ENCODE results near the gene HOXB2. TPM values are rescaled to one million over a fixed set of nuclear protein-coding genes. Genes with fewer than 3 reads are reported as not detected.
A peak's percentile ranks its signal among the peaks of the same experiment; 100 is the strongest.

The HOXB2 gene
- total RNA-seq, 1 donor, result 9.0 TPM

GRCh38 chr17:48575066-48575582 lies 30.2 kb upstream of the HOXB2 start:
- peak overlapping the region; percentile 59 for H3K4me3 ChIP-seq (ENCODE audit: low read depth, low read length)
- TF ChIP-seq, protein P1, sequence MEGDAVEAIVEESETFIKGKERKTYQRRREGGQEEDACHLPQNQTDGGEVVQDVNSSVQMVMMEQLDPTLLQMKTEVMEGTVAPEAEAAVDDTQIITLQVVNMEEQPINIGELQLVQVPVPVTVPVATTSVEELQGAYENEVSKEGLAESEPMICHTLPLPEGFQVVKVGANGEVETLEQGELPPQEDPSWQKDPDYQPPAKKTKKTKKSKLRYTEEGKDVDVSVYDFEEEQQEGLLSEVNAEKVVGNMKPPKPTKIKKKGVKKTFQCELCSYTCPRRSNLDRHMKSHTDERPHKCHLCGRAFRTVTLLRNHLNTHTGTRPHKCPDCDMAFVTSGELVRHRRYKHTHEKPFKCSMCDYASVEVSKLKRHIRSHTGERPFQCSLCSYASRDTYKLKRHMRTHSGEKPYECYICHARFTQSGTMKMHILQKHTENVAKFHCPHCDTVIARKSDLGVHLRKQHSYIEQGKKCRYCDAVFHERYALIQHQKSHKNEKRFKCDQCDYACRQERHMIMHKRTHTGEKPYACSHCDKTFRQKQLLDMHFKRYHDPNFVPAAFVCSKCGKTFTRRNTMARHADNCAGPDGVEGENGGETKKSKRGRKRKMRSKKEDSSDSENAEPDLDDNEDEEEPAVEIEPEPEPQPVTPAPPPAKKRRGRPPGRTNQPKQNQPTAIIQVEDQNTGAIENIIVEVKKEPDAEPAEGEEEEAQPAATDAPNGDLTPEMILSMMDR (IDR thresholded peaks at IDR 0.05; ENCODE audit: insufficient read depth, low read length), result no peak
- DNase-seq (ENCODE audit: low read depth), result peak; percentile 74

GRCh38 chr17:48574505-48575065 lies 29.7 kb upstream of the HOXB2 start:
- TF ChIP-seq, protein P1 (IDR thresholded peaks at IDR 0.05; ENCODE audit: insufficient read depth, low read length), result no peak
- no peak for DNase-seq (ENCODE audit: low read depth)
- H3K4me3 ChIP-seq (ENCODE audit: low read depth, low read length), result peak overlapping the region; percentile 59

DNA sequence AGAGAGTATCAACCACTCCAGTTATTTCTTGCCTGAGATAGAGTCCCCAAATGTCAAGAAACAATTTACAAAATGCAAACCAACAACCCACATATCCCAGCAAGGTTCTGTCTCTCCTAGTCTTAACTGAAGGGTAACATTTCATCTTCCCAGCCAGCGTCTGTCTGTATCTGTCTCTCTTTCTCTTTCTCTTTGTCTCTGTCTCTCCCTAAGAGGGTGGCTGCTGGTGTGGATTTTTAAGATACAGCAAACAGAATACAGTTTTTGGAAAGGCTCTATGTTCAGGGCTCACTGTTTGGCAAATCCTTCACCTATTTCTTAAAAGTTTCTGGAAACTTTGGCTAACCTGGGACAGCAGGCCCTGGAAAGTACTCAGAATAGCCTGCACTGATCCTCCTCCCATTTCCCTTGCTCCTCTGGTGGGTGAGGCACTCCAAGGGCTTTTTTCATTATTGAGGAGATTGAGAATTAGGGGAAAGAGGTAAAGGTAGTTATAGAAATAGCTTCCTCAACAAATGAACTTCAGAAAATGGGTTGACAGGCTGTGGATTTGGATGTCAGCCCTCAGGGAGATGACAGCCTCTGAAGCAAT lies 27.0 kb upstream of the HOXB2 start:
- TF ChIP-seq, protein P1 (IDR thresholded peaks at IDR 0.05; ENCODE audit: insufficient read depth, low read length), result no peak
- DNase-seq (ENCODE audit: low read depth), result peak; percentile 55
- peak overlapping the region; percentile 59 for H3K4me3 ChIP-seq (ENCODE audit: low read depth, low read length)

DNA sequence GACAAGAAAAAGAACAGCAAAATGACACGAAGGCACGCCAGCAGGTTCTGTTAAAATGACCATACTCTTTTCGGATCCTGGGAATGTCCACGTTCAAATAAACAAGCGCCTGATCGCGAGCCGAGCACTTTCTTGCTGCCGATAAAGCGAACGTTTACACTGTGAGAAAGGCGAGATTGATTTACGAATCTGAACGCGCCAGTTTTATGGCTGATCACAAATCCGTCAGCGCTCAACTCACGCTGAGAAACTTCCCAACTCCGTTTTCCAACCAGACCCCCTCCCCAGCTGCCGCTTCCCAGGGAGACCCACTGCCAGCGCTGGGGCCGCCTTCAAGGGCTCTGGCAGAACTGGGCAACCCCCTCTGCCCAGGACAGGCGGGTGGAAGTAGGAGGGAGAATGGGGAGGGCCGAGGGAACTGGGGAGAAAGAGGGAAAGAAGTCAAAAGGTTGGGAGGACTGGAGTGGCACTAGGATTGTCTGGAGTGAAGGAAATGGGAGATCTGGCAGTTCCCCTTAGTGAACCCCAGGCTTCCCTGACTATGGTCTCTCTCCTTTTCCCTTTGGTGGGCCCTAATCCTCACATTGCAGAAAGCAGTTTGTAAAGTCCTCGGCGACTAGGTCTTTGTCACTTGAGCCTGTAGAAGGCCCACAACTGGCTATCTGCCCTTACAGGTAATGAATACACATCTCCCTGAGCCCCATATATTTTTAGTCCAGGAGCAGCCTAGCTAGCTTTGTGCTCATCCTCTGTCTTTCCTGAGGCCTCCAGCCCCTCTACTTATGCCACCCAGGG lies 26.3 kb upstream of the HOXB2 start:
- TF ChIP-seq, protein P1 (IDR thresholded peaks at IDR 0.05; ENCODE audit: insufficient read depth, low read length), result no peak
- peak; percentile 65 for DNase-seq (ENCODE audit: low read depth)
- peak overlapping the region; percentile 55 for H3K4me3 ChIP-seq (ENCODE audit: low read depth, low read length)

GRCh38 chr17:48570325-48571023 lies 25.6 kb upstream of the HOXB2 start:
- H3K4me3 ChIP-seq (ENCODE audit: low read depth, low read length), result peak overlapping the region; percentile 55
- DNase-seq (ENCODE audit: low read depth), result peak; percentile 61
- TF ChIP-seq, protein P1 (IDR thresholded peaks at IDR 0.05; ENCODE audit: insufficient read depth, low read length), result no peak

GRCh38 chr17:48569674-48570324 lies 24.9 kb upstream of the HOXB2 start:
- DNase-seq (ENCODE audit: low read depth), result peak; percentile 68
- TF ChIP-seq, protein P1 (IDR thresholded peaks at IDR 0.05; ENCODE audit: insufficient read depth, low read length), result peak; percentile 35
- H3K4me3 ChIP-seq (ENCODE audit: low read depth, low read length), result peak overlapping the region; percentile 55

Measured in fibroblast of the aortic adventitia (primary cell).